ENCODE data around the gene PTPRN2. TPM values are rescaled to one million over a fixed set of nuclear protein-coding genes. Genes with fewer than 3 reads are reported as not detected.

The PTPRN2 gene
- total and polyA plus RNA-seq, 7 donors = 0.47 to 0.82 (median 0.51) TPM

GRCh38 chr7:158106272-158106671 is 481.4 kb downstream of the PTPRN2 start:
- TF ChIP-seq CTCF (IDR thresholded peaks at IDR 0.05) = no peak
- Histone ChIP-seq H3K27me3 (ENCODE audit: insufficient read depth in 3 of 3, low read length in 2 of 3) (peaks cover 0 to 2% (median 0%) of the 10 kb centered on the region in 3 donors), H3K9me3 (no peaks in the 10 kb centered on the region), H3K36me3 (ENCODE audit: insufficient read depth in 1 of 2, low read depth in 1 of 2) (no peaks in the 10 kb centered on the region), H3K4me3 (no peak overlapping the region), H3K27ac (no peak overlapping the region), H3K4me1 (no peaks in the 10 kb centered on the region)
- intact Hi-C loops (cut with DNase I) = no loop called here
- 63 to 72% (median 68%) methylated on average over 3 of the region's 3 CpGs for WGBS, 3 donors
- ATAC-seq (no peak), DNase-seq (no peak)

GRCh38 chr7:158103378-158103777 is 484.2 kb downstream of the PTPRN2 start:
- H3K4me3 ChIP-seq = no peak overlapping the region
- no peak for DNase-seq
- no peak for TF ChIP-seq CTCF (IDR thresholded peaks at IDR 0.05)
- no peak overlapping the region for H3K27ac ChIP-seq
- intact Hi-C loops (cut with DNase I) = no loop called here
- ATAC-seq = no peak
- no peaks in the 10 kb centered on the region for H3K9me3 ChIP-seq
- no peaks in the 10 kb centered on the region for H3K4me1 ChIP-seq
- WGBS, 3 donors = 90 to 93% (median 91%) methylated on average over 7 of the region's 7 CpGs
- H3K27me3 ChIP-seq (ENCODE audit: insufficient read depth in 3 of 3, low read length in 2 of 3) = peaks cover 0 to 2% (median 0%) of the 10 kb centered on the region in 3 donors
- no peaks in the 10 kb centered on the region for H3K36me3 ChIP-seq (ENCODE audit: insufficient read depth in 1 of 2, low read depth in 1 of 2)

- H3K36me3 ChIP-seq (ENCODE audit: insufficient read depth in 1 of 2, low read depth in 1 of 2) = no peaks in the 10 kb centered on the region
- DNase-seq (no peak), ATAC-seq (no peak)
- no peaks in the 10 kb centered on the region for H3K4me1 ChIP-seq
- H3K27ac ChIP-seq = no peak overlapping the region
- H3K4me3 ChIP-seq = no peak overlapping the region
- TF ChIP-seq CTCF (IDR thresholded peaks at IDR 0.05) = no peak
- WGBS, 3 donors = 81 to 86% (median 82%) methylated on average over 9 of the region's 9 CpGs
- peaks cover 0 to 2% (median 0%) of the 10 kb centered on the region in 3 donors for H3K27me3 ChIP-seq (ENCODE audit: insufficient read depth in 3 of 3, low read length in 2 of 3)
- intact Hi-C loops (cut with DNase I) = no loop called here
- no peaks in the 10 kb centered on the region for H3K9me3 ChIP-seq
Measured at GRCh38 chr7:158102897-158103296, 484.7 kb downstream of the PTPRN2 start.

GRCh38 chr7:158101821-158102450 is 485.7 kb downstream of the PTPRN2 start:
- no peaks in the 10 kb centered on the region for H3K4me1 ChIP-seq
- WGBS, 3 donors = 86 to 90% (median 87%) methylated on average over 14 of the region's 14 CpGs
- DNase-seq = no peak

More at GRCh38 chr7:158101821-158102450, 485.7 kb downstream of the PTPRN2 start:
- intact Hi-C loops (cut with DNase I) = no loop called here
- H3K4me3 ChIP-seq = no peak overlapping the region
- no peak overlapping the region for H3K27ac ChIP-seq
- H3K9me3 ChIP-seq = no peaks in the 10 kb centered on the region
- H3K36me3 ChIP-seq (ENCODE audit: insufficient read depth in 1 of 2, low read depth in 1 of 2) = no peaks in the 10 kb centered on the region
- no peak for TF ChIP-seq CTCF (IDR thresholded peaks at IDR 0.05)
- ATAC-seq = no peak
- peaks cover 0 to 2% (median 0%) of the 10 kb centered on the region in 3 donors for H3K27me3 ChIP-seq (ENCODE audit: insufficient read depth in 3 of 3, low read length in 2 of 3)

All from psoas muscle (tissue), 8 donors.